ENCODE measurements around the gene SLC5A12.

The SLC5A12 gene

GRCh38 chr11:26687351-26687750, 34.5 kb downstream of the SLC5A12 start:
- TF ChIP-seq CTCF (IDR thresholded peaks at IDR 0.05; ENCODE audit: low read depth, low read length) (no peak), MYC (IDR thresholded peaks at IDR 0.05; ENCODE audit: low read depth, low read length) (no peak), POLR2A (IDR thresholded peaks at IDR 0.05; ENCODE audit: extremely low read depth, insufficient read length) (no peak), MAX (IDR thresholded peaks at IDR 0.05; ENCODE audit: low read depth, low read length) (no peak)
- no peak for DNase-seq (ENCODE audit: low read depth)
- H3K4me3 ChIP-seq (ENCODE audit: low read depth, low read length): no peak overlapping the region

GRCh38 chr11:26677566-26677965, 44.3 kb downstream of the SLC5A12 start:
- DNase-seq (ENCODE audit: low read depth): no peak
- H3K4me3 ChIP-seq (ENCODE audit: low read depth, low read length): no peak overlapping the region
- TF ChIP-seq MAX (IDR thresholded peaks at IDR 0.05; ENCODE audit: low read depth, low read length): no peak
- TF ChIP-seq POLR2A (IDR thresholded peaks at IDR 0.05; ENCODE audit: extremely low read depth, insufficient read length): no peak
- no peak for TF ChIP-seq CTCF (IDR thresholded peaks at IDR 0.05; ENCODE audit: low read depth, low read length)
- no peak for TF ChIP-seq MYC (IDR thresholded peaks at IDR 0.05; ENCODE audit: low read depth, low read length)

GRCh38 chr11:26676641-26677040, 45.2 kb downstream of the SLC5A12 start:
- TF ChIP-seq CTCF (IDR thresholded peaks at IDR 0.05; ENCODE audit: low read depth, low read length) (no peak), POLR2A (IDR thresholded peaks at IDR 0.05; ENCODE audit: extremely low read depth, insufficient read length) (no peak), MAX (IDR thresholded peaks at IDR 0.05; ENCODE audit: low read depth, low read length) (no peak), MYC (IDR thresholded peaks at IDR 0.05; ENCODE audit: low read depth, low read length) (no peak)
- DNase-seq (ENCODE audit: low read depth): no peak
- H3K4me3 ChIP-seq (ENCODE audit: low read depth, low read length): no peak overlapping the region

- TF ChIP-seq CTCF (IDR thresholded peaks at IDR 0.05; ENCODE audit: low read depth, low read length): no peak
- TF ChIP-seq MAX (IDR thresholded peaks at IDR 0.05; ENCODE audit: low read depth, low read length): no peak
- TF ChIP-seq MYC (IDR thresholded peaks at IDR 0.05; ENCODE audit: low read depth, low read length): no peak
- no peak for TF ChIP-seq POLR2A (IDR thresholded peaks at IDR 0.05; ENCODE audit: extremely low read depth, insufficient read length)
- DNase-seq (ENCODE audit: low read depth): no peak
- H3K4me3 ChIP-seq (ENCODE audit: low read depth, low read length): no peak overlapping the region
Observed at GRCh38 chr11:26675233-26675928, 46.5 kb downstream of the SLC5A12 start.

GRCh38 chr11:26665946-26666345, 55.9 kb downstream of the SLC5A12 start:
- H3K4me3 ChIP-seq (ENCODE audit: low read depth, low read length): no peak overlapping the region
- no peak for DNase-seq (ENCODE audit: low read depth)
- TF ChIP-seq MYC (IDR thresholded peaks at IDR 0.05; ENCODE audit: low read depth, low read length) (no peak), CTCF (IDR thresholded peaks at IDR 0.05; ENCODE audit: low read depth, low read length) (no peak), POLR2A (IDR thresholded peaks at IDR 0.05; ENCODE audit: extremely low read depth, insufficient read length) (no peak), MAX (IDR thresholded peaks at IDR 0.05; ENCODE audit: low read depth, low read length) (no peak)

All from NB4 (cell line).